Smooth muscle cell of the brain vasculature (primary cell): Measurements from ENCODE around the gene TAF11L2.
"Not testable (repeated sequence)": the region's sequence is repeated elsewhere in the genome, so short reads cannot be mapped to it uniquely, and the experiment has no call there.

Source experiments
- DNase-seq: peaks from one replicate; pipeline ENCODE4 v3.0.0-alpha.2; 2012; ENCODE audit warnings: low read depth, low spot score

Gene TAF11L2

GRCh38 chr5:17526504-17526903 lies 28.5 kb downstream of the TAF11L2 start:
- not testable (repeated sequence) for DNase-seq

DNA sequence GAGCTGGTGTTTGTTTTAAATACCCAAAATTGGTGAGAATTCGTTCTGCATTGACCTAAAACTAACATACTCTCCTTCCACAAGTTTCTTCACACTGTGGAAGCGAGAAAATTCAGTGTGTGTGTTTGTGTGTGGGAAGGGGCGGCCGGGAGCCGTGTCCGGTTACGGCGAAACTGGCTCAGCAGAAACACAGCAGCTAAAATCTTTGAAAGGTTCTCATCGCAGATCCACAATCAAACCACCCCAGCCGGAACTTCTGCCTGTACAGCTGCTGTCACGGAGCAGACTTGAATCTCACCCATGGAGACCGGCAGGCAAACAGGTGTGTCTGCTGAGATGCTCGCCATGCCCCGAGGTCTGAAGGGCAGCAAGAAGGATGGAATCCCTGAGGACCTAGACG lies 30.3 kb downstream of the TAF11L2 start, which contains the start of gene TAF11L6:
TSS of gene TAF11L6 (plus strand) at position 301 of the 400 bp plus-strand sequence.
- not testable (repeated sequence) for DNase-seq
